Left lung (tissue), 10 donors: ENCODE measurements around the gene FNIP2. TPM values are rescaled to one million over a fixed set of nuclear protein-coding genes. Genes with fewer than 3 reads are reported as not detected.
"Not testable (repeated sequence)": the region's sequence is repeated elsewhere in the genome, so short reads cannot be mapped to it uniquely, and the experiment has no call there.

Experiments
- ATAC-seq: fragments of 200-7000 bp; cut with Tn5 transposase; one replicate; pipeline ENCODE4 v1.9.1; 2020; ENCODE audit warnings: moderate library complexity
- DNase-seq, 4 donors: peaks; one replicate each; pipeline ENCODE4 v3.0.0-alpha.2; 2013 to 2020
- H3K27ac ChIP-seq, 2 donors: fragments of 200-600 bp; sonication (generic) in 1 of 2; one replicate each; pipeline versions ENCODE4 v1.5.0 to v1.8.0; 2020 to 2021
- H3K27me3 ChIP-seq, 2 donors: fragments of 200-600 bp; sonication (generic) in 1 of 2; one replicate each; pipeline versions ENCODE4 v1.5.0 to v1.8.0; 2020 to 2021
- H3K36me3 ChIP-seq, 2 donors: fragments of 200-600 bp; sonication (generic) in 1 of 2; one replicate each; pipeline versions ENCODE4 v1.5.0 to v1.8.0; 2020 to 2021
- H3K4me1 ChIP-seq, 2 donors: fragments of 200-600 bp; one replicate each; pipeline ENCODE4 v1.8.0; 2021
- H3K4me3 ChIP-seq, 2 donors: fragments of 200-600 bp; sonication (generic) in 1 of 2; one replicate each; pipeline versions ENCODE4 v1.5.0 to v1.8.0; 2020 to 2021; ENCODE audit warnings: mild to moderate bottlenecking in 1 of 2
- H3K9me3 ChIP-seq, 2 donors: fragments of 200-600 bp; sonication (generic) in 1 of 2; one replicate each; pipeline versions ENCODE4 v1.5.0 to v1.8.0; 2020 to 2021
- intact Hi-C, 2 donors: fragments of 100-400 bp; cut with DNase I; formaldehyde crosslinking; loops; one replicate each; pipeline versions ENCODE4 v1.11.2 to v1.14.2; 2022
- polyA plus RNA-seq, 6 donors: library from polyadenylated mRNA; unstranded; fragments of 120-200 nt; gene quantifications; one replicate each; pipeline ENCODE4 v1.2.1, GENCODE V29; 2013; ENCODE audit not compliant: insufficient read length in 6 of 6
- total RNA-seq, 2 donors: library from RNA; stranded (reverse); fragmentation: NEBNext Ultra II Directional; extraction: Animal tissue kit (Norgen Biotek cat#: 25700); gene quantifications; one replicate each; pipeline ENCODE4 v1.2.1, GENCODE V29; 2021
- TF ChIP-seq, protein P1 (sequence below), 2 donors: fragments of 200-600 bp; sonication (generic) in 1 of 2; IDR thresholded peaks; one replicate each; pipeline versions ENCODE4 v1.5.0 to v1.8.0; 2021; ENCODE audit warnings: antibody characterized with exemption in 2 of 2
- donor health status: DM: no; HTN: yes; CAD: no.
- donor health status: DM: no; HTN: no; CAD: no.

Gene FNIP2
- total and polyA plus RNA-seq, 8 donors = 24.5 to 71.2 (median 29.3) TPM

DNA sequence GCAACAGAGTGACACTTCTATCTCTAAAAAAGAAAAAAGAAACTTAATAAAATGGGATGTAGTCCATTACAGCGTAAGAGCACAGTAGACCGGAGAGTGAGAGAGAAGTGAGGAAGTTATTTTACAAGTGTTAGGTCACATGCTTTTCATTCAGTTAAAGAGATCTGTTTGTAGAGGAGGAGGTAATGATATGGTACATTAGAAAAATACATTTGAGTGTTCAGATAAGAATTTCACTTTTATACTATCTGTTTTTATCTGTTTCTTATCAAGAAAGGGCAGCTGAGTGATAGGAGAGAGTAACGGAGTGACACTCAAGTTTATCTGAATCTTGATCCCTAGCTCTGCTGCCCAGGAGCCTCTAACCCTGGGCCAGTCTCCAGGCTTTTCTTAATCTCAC, 38.9 kb downstream of the FNIP2 start:
- intact Hi-C loops = no loop called here
- TF ChIP-seq, protein P1, sequence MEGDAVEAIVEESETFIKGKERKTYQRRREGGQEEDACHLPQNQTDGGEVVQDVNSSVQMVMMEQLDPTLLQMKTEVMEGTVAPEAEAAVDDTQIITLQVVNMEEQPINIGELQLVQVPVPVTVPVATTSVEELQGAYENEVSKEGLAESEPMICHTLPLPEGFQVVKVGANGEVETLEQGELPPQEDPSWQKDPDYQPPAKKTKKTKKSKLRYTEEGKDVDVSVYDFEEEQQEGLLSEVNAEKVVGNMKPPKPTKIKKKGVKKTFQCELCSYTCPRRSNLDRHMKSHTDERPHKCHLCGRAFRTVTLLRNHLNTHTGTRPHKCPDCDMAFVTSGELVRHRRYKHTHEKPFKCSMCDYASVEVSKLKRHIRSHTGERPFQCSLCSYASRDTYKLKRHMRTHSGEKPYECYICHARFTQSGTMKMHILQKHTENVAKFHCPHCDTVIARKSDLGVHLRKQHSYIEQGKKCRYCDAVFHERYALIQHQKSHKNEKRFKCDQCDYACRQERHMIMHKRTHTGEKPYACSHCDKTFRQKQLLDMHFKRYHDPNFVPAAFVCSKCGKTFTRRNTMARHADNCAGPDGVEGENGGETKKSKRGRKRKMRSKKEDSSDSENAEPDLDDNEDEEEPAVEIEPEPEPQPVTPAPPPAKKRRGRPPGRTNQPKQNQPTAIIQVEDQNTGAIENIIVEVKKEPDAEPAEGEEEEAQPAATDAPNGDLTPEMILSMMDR (IDR thresholded peaks at IDR 0.05) = no peak
- Histone ChIP-seq H3K4me1 (peaks cover 27 to 93% of the 10 kb centered on the region in 2 donors), H3K36me3 (no peaks in the 10 kb centered on the region), H3K4me3 (peak overlapping the region in 1 of 2 donors; percentile 33), H3K9me3 (no peaks in the 10 kb centered on the region), H3K27me3 (no peaks in the 10 kb centered on the region), H3K27ac (peak overlapping the region in 1 of 2 donors; percentile 85)
- ATAC-seq (peak; percentile 21), DNase-seq (no peak)

DNA sequence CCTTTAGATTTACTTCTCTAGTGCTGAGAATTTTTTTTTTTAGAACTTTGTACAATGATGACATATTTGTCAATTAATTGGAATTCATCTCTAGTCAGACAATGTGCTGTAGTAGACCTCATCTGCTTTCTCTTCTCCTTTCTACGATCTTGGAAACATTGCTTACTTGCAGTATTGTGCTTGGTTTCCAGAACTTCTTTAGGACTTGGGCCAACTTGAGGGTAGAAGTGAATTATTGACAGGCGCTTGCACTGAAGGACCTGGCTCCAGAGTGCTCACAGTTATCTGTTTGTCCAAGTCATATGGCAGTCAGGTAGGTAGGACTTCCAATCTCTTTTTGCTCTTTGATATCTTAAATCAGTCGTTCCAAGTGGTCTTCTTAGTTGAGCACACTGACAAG, 39.6 kb downstream of the FNIP2 start:
- Histone ChIP-seq H3K4me1 (peaks cover 27 to 94% of the 10 kb centered on the region in 2 donors), H3K9me3 (no peaks in the 10 kb centered on the region), H3K27me3 (no peaks in the 10 kb centered on the region), H3K27ac (peak overlapping the region; percentile 80 to 85), H3K36me3 (no peaks in the 10 kb centered on the region), H3K4me3 (peak overlapping the region in 1 of 2 donors; percentile 33)
- DNase-seq (no peak), ATAC-seq (no peak)
- intact Hi-C loops = no loop called here
- TF ChIP-seq, protein P1 (IDR thresholded peaks at IDR 0.05) = no peak

DNA sequence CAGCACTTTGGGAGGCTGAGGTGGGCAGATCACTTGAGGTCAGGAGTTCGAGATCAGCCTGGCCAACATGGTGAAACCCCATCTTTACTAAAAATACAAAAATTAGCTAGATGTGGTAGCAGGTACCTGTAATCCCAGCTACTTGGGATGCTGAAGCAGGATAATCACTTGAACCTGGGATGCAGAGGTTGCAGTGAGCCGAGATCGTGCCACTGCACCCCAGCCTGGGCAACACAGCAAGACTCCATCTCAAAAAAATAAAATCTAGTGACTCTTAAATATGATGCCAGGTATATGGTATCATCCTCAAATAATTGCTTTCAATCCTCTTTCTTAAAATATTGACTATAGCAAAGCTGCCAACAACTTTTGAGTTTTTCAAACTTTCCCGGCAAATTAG, 40.4 kb downstream of the FNIP2 start:
- H3K27me3 ChIP-seq, DNase-seq, H3K9me3 ChIP-seq, ATAC-seq, H3K36me3 ChIP-seq, intact Hi-C loops: not testable (repeated sequence)
- H3K4me3 ChIP-seq = peak overlapping the region in 1 of 2 donors; percentile 33
- peak overlapping the region; percentile 80 to 85 for H3K27ac ChIP-seq
- peaks cover 27 to 94% of the 10 kb centered on the region in 2 donors for H3K4me1 ChIP-seq

DNA sequence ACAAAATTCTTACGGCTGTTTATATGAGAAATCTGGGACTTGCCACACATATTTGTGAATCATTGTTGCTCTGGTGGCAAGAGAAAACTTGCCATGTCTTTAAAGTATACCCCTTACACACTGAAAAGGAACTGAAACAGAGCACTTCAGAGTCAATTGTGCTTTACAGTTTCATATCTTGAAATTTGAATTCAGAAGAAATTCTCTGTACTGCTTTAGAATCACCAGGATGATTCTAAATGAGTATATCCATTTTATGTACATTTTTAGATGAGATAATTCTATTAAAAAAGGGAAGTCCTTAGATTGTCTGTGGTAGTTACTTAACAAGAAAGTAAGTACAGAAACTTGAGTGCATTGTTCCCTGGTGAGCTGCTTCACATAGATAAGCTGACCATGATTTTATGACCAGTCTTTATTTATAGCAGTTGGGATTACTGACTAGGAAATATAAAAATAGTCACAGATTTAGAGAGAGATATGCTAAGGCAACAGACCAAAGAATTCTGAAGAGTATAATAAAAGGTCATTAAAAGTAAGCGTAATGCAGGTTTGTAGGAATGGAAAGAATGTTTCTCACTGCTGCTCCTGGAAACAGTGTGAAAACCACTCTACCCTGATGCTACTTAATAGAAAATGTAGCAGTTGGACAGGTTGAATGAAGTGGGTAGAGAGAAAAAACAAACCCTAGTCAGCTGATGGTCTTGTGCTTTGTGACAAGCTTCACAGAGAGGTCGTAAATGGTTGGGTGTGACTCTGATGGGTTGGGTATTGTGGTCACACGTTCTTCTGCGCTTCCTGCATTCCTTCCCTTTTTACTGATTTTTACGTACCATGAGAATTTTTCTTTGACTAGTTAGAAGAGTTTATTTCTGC, 41.0 kb downstream of the FNIP2 start:
- peak in 1 of 4 donors; percentile 65 for DNase-seq
- no peaks in the 10 kb centered on the region for H3K9me3 ChIP-seq
- intact Hi-C loops = loop anchor here in 1 of 2 donors (5.0 kb wide), 1 partner anchor 33 kb away; no protein-coding TSS in a partner anchor
- no peaks in the 10 kb centered on the region for H3K36me3 ChIP-seq
- peak; percentile 73 for ATAC-seq
- peaks cover 27 to 95% of the 10 kb centered on the region in 2 donors for H3K4me1 ChIP-seq
- peak overlapping the region; percentile 80 to 85 for H3K27ac ChIP-seq
- TF ChIP-seq, protein P1 (IDR thresholded peaks at IDR 0.05) = no peak
- peak overlapping the region in 1 of 2 donors; percentile 6 for H3K4me3 ChIP-seq
- H3K27me3 ChIP-seq = no peaks in the 10 kb centered on the region

DNA sequence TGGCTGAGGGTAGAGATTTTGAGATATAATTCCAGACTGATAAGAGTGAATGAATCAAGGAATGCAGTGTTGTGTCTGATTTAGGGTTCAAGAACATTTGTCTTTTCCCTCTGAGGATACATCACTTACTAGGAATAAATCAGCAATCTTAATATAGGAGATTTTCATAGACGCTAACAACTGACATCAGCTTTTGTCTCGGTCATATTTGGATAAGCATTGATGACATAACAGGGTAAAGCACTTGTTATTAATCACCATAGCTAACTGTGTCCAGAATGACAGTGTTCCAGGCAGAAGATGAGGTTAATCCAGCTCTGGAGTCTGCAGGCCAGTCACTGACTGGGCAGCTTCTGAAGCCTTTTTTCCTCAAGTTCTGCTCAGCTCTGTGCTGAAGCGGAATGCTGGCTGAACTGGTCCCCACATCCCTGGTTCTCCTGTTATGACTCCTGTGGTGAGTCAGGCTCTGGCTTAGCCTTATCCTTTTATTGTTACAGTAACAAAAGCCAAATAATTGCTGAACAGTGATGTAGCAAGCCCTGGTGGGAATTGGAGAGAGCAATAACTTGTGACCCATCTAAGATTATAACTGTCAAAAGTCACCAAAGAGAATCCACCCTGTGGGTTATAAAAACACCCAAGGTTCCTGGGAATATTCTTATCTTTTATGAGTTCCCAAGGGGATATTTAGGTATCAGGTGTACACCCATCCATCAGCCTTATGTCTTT, 41.8 kb downstream of the FNIP2 start:
- peak; percentile 71 for ATAC-seq
- Histone ChIP-seq H3K4me3 (peak overlapping the region in 1 of 2 donors; percentile 6), H3K27me3 (no peaks in the 10 kb centered on the region), H3K27ac (peak overlapping the region; percentile 80 to 85), H3K36me3 (no peaks in the 10 kb centered on the region), H3K9me3 (no peaks in the 10 kb centered on the region), H3K4me1 (peaks cover 25 to 95% of the 10 kb centered on the region in 2 donors)
- peak in 1 of 4 donors; percentile 64 for DNase-seq
- intact Hi-C loops = loop anchor here in 1 of 2 donors (5.0 kb wide), 1 partner anchor 33 kb away; no protein-coding TSS in a partner anchor
- TF ChIP-seq, protein P1 (IDR thresholded peaks at IDR 0.05) = no peak
